ENCODE data around the gene CDH23.

The CDH23 gene

DNA sequence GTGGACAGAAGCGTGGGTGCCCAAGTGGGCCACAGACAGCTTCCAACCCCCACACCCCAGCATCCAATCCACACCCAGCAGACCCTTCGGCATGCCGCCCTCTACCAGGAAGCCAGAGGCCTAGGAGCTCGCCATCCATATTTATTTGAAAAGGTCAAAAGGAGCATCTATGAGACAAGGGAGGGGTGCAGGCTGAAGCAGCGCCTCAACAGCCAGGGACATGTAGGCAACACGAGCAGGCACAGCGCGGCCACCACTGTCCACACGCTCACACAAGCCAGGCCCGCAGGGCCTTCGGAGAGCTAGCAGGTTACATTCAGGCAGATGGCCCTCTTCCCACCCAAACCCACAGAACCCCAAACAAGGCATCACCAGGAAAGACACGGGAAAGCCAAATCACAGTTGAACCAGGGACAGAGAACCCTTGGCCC is 419.7 kb downstream of the CDH23 start:
- peak overlapping the region; percentile 32 for H3K27ac Mint-ChIP-seq
- TF ChIP-seq, protein P1, sequence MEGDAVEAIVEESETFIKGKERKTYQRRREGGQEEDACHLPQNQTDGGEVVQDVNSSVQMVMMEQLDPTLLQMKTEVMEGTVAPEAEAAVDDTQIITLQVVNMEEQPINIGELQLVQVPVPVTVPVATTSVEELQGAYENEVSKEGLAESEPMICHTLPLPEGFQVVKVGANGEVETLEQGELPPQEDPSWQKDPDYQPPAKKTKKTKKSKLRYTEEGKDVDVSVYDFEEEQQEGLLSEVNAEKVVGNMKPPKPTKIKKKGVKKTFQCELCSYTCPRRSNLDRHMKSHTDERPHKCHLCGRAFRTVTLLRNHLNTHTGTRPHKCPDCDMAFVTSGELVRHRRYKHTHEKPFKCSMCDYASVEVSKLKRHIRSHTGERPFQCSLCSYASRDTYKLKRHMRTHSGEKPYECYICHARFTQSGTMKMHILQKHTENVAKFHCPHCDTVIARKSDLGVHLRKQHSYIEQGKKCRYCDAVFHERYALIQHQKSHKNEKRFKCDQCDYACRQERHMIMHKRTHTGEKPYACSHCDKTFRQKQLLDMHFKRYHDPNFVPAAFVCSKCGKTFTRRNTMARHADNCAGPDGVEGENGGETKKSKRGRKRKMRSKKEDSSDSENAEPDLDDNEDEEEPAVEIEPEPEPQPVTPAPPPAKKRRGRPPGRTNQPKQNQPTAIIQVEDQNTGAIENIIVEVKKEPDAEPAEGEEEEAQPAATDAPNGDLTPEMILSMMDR (IDR thresholded peaks at IDR 0.05): no peak
- peaks cover 30% of the 10 kb centered on the region for H3K4me1 Mint-ChIP-seq
- peaks cover 52% of the 10 kb centered on the region for H3K36me3 Mint-ChIP-seq (ENCODE audit: low read depth)
- H3K4me3 Mint-ChIP-seq: no peak overlapping the region
- no peaks in the 10 kb centered on the region for H3K27me3 Mint-ChIP-seq (ENCODE audit: low read depth, poor library complexity)
- DNase-seq: no peak
- no peaks in the 10 kb centered on the region for H3K9me3 Mint-ChIP-seq

DNA sequence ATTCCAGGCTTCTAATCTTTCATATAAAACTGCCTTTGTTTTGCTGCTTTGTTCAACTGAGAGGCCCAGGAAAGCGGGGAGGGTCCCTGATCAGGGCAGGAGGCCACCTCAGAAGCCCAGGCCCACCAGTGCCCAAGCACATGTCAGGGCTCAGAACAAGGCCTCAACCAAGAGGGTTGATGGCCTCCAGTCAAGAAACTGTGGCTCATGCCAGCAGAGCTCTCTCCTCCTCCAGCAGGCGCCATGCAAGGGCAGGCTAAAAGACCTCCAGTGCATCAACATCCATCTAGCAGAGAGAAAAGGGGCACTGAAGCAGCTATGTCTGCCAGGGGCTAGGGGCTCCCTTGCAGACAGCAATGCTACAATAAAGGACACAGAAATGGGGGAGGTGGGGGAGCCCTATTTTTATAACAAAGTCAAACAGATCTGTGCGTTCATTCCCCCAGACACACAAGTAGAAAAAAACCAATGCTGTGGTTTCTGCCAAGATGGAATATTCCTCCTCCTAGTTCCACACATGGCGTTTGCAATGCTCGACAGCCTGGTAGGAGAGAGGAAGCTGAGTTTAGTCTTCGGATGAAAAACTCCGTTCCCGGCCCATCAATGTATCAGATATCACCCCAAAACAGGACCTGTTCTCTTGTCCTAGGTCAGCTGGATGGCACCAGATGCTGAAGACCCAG is 420.4 kb downstream of the CDH23 start:
- Mint-ChIP-seq H3K36me3 (ENCODE audit: low read depth) (peaks cover 59% of the 10 kb centered on the region), H3K27me3 (ENCODE audit: low read depth, poor library complexity) (no peaks in the 10 kb centered on the region)

GRCh38 chr10:71817831-71818655 is 421.3 kb downstream of the CDH23 start:
- TF ChIP-seq, protein P1 (IDR thresholded peaks at IDR 0.05): no peak
- H3K4me1 Mint-ChIP-seq: peaks cover 22% of the 10 kb centered on the region
- no peaks in the 10 kb centered on the region for H3K9me3 Mint-ChIP-seq
- no peak for DNase-seq
- H3K27ac Mint-ChIP-seq: peak overlapping the region; percentile 61
- H3K4me3 Mint-ChIP-seq: no peak overlapping the region
- peaks cover 65% of the 10 kb centered on the region for H3K36me3 Mint-ChIP-seq (ENCODE audit: low read depth)
- H3K27me3 Mint-ChIP-seq (ENCODE audit: low read depth, poor library complexity): no peaks in the 10 kb centered on the region

More for the DNA sequence above, 420.4 kb downstream of the CDH23 start:
- H3K9me3 Mint-ChIP-seq: no peaks in the 10 kb centered on the region
- DNase-seq: no peak
- H3K27ac Mint-ChIP-seq: peak overlapping the region; percentile 90
- TF ChIP-seq, protein P1 (IDR thresholded peaks at IDR 0.05): no peak
- H3K4me1 Mint-ChIP-seq: peaks cover 30% of the 10 kb centered on the region
- no peak overlapping the region for H3K4me3 Mint-ChIP-seq

GRCh38 chr10:71818674-71819260 is 422.0 kb downstream of the CDH23 start:
- Mint-ChIP-seq H3K27me3 (ENCODE audit: low read depth, poor library complexity) (no peaks in the 10 kb centered on the region), H3K27ac (no peak overlapping the region), H3K4me3 (no peak overlapping the region), H3K9me3 (no peaks in the 10 kb centered on the region), H3K36me3 (ENCODE audit: low read depth) (peaks cover 69% of the 10 kb centered on the region), H3K4me1 (peaks cover 17% of the 10 kb centered on the region)
- TF ChIP-seq, protein P1 (IDR thresholded peaks at IDR 0.05): no peak
- DNase-seq: no peak

- Mint-ChIP-seq H3K36me3 (ENCODE audit: low read depth) (peaks cover 66% of the 10 kb centered on the region), H3K27ac (no peak overlapping the region), H3K4me3 (no peak overlapping the region), H3K27me3 (ENCODE audit: low read depth, poor library complexity) (no peaks in the 10 kb centered on the region), H3K9me3 (no peaks in the 10 kb centered on the region), H3K4me1 (peaks cover 10% of the 10 kb centered on the region)
- DNase-seq: no peak
- TF ChIP-seq, protein P1 (IDR thresholded peaks at IDR 0.05): no peak
Measured at GRCh38 chr10:71819441-71819861, 422.7 kb downstream of the CDH23 start.
